Pulmonary artery endothelial cell (primary cell): ENCODE data around the gene CSF1. TPM values are rescaled to one million over a fixed set of nuclear protein-coding genes. Genes with fewer than 3 reads are reported as not detected.
"Not testable (repeated sequence)": the region's sequence is repeated elsewhere in the genome, so short reads cannot be mapped to it uniquely, and the experiment has no call there.

Experiments used
- DNase-seq: peaks from one replicate; pipeline ENCODE4 v3.0.0-alpha.2; 2011; ENCODE audit warnings: low read depth, low spot score
- total RNA-seq: library from RNA; depleted of rRNA; stranded (reverse); fragments of >200 nt; gene quantifications from 2 replicates; pipeline ENCODE4 v1.2.3, GENCODE V29; 2014

CSF1 gene
- total RNA-seq = 7.9 and 26.7 TPM in 2 replicates

GRCh38 chr1:109910123-109910962 lies at the start of gene CSF1:
CSF1 (plus strand) TSS chr1:109910849; CDS start chr1:109911024, 175 bp downstream.
- no peak for DNase-seq

GRCh38 chr1:109861616-109862015 lies 49.0 kb upstream of the CSF1 start:
- DNase-seq = not testable (repeated sequence)

GRCh38 chr1:109863667-109864046 lies 47.0 kb upstream of the CSF1 start:
- no peak for DNase-seq

GRCh38 chr1:109864047-109864822 lies 46.4 kb upstream of the CSF1 start:
- no peak for DNase-seq

- no peak for DNase-seq
These were observed 45.6 kb upstream of the CSF1 start for GRCh38 chr1:109864930-109865612.

- no peak for DNase-seq
These were observed 44.6 kb upstream of the CSF1 start for GRCh38 chr1:109866071-109866470.

GRCh38 chr1:109873278-109874175 lies 37.1 kb upstream of the CSF1 start:
- DNase-seq = no peak

GRCh38 chr1:109874445-109874844 lies 36.2 kb upstream of the CSF1 start:
- DNase-seq = no peak

GRCh38 chr1:109875874-109876273 lies 34.8 kb upstream of the CSF1 start:
- no peak for DNase-seq

GRCh38 chr1:109876617-109877316 lies 33.9 kb upstream of the CSF1 start:
- no peak for DNase-seq

GRCh38 chr1:109877317-109877771 lies 33.3 kb upstream of the CSF1 start:
- DNase-seq = peak; percentile 32

- no peak for DNase-seq
These were observed 32.9 kb upstream of the CSF1 start for GRCh38 chr1:109877776-109878175.

- no peak for DNase-seq
These were observed 32.0 kb upstream of the CSF1 start for GRCh38 chr1:109878531-109879104.

GRCh38 chr1:109879371-109879770 lies 31.3 kb upstream of the CSF1 start:
- not testable (repeated sequence) for DNase-seq

- no peak for DNase-seq
These were observed 30.6 kb upstream of the CSF1 start for GRCh38 chr1:109879881-109880525.

GRCh38 chr1:109880971-109881894 lies 29.4 kb upstream of the CSF1 start:
- no peak for DNase-seq

GRCh38 chr1:109881906-109882287 lies 28.8 kb upstream of the CSF1 start:
- DNase-seq = no peak
